Panc1 (cell line): ENCODE results near the gene ANKRD13D. TPM values are rescaled to one million over a fixed set of nuclear protein-coding genes. Genes with fewer than 3 reads are reported as not detected.

Experiments used
- ATAC-seq: fragments of 200-7000 bp; cut with Tn5 transposase; 2 replicates; pipeline ENCODE4 v1.9.1; 2020; ENCODE audit warnings: mild to moderate bottlenecking, moderate library complexity
- BruUV-seq: library from RNA; stranded (reverse); fragments of 400-500 nt; replicated peaks from 2 replicates; lab custom pipeline; 2021; lab: Mats Ljungman, UMichigan
- CTCF ChIA-PET: fragments of 300-600 bp; sonication (Branson Sonifier 250); formaldehyde crosslinking; loops from one replicate; lab custom pipeline; 2022; ENCODE audit warnings: antibody characterized with exemption; lab: Charles Lee
- POLR2A ChIA-PET: fragments of 300-600 bp; sonication (Branson Sonifier 250); formaldehyde crosslinking; loops from one replicate; lab custom pipeline; 2022; ENCODE audit warnings: antibody characterized with exemption; lab: Charles Lee
- DNase-seq: peaks from one replicate; pipeline ENCODE4 v3.0.0-alpha.2; 2010; ENCODE audit warnings: low read depth, low spot score
- H3K27ac ChIP-seq: 2 replicates; pipeline ENCODE4 v1.5.1; 2011; ENCODE audit warnings: mild to moderate bottlenecking, low read length, inconsistent platforms
- H3K27me3 ChIP-seq: fragments of 200-500 bp; sonication (Bioruptor generic); 2 replicates; pipeline ENCODE4 v1.6.0; 2014; ENCODE audit warnings: low read length, inconsistent platforms; ENCODE audit not compliant: control insufficient read depth, insufficient read depth
- H3K36me3 ChIP-seq: fragments of 200-500 bp; sonication (Bioruptor generic); 2 replicates; pipeline ENCODE4 v1.5.1; 2014; ENCODE audit warnings: inconsistent platforms, mild to moderate bottlenecking, low read length, moderate library complexity; ENCODE audit not compliant: control insufficient read depth, insufficient read depth
- H3K4me1 ChIP-seq: 2 replicates; pipeline ENCODE4 v1.5.1; 2011; ENCODE audit warnings: inconsistent platforms, mild to moderate bottlenecking, low read length, moderate library complexity; ENCODE audit not compliant: control insufficient read depth, insufficient read depth
- H3K4me3 ChIP-seq, 2 experiments: 2 replicates each; pipeline ENCODE4 v1.5.1; 2011 to 2012; ENCODE audit warnings: low read depth in 2 of 2, low read length in 2 of 2, mild to moderate bottlenecking in 2 of 2, inconsistent platforms in 1 of 2, moderate library complexity in 1 of 2
- H3K9me3 ChIP-seq: fragments of 200-500 bp; sonication (Bioruptor generic); 2 replicates; pipeline ENCODE4 v1.5.1; 2014; ENCODE audit warnings: low read depth, mild to moderate bottlenecking, inconsistent platforms, low read length, moderate library complexity; ENCODE audit not compliant: control insufficient read depth, insufficient read depth
- CTCF ChIP-seq: fragments of 450-650 bp; IDR thresholded peaks from 2 replicates; pipeline ENCODE4 v1.5.1; 2017; ENCODE audit warnings: mild to moderate bottlenecking
- POLR2AphosphoS5 ChIP-seq: IDR thresholded peaks from 2 replicates; pipeline ENCODE4 v1.6.1; 2012; ENCODE audit warnings: mild to moderate bottlenecking, low read depth, low read length, moderate library complexity
- SIN3A ChIP-seq: IDR thresholded peaks from 2 replicates; pipeline ENCODE4 v1.6.1; 2012; ENCODE audit warnings: low read depth, mild to moderate bottlenecking, low read length, moderate library complexity, borderline replicate concordance; ENCODE audit not compliant: insufficient read depth
- TCF7L2 ChIP-seq: IDR thresholded peaks from 2 replicates; pipeline ENCODE4 v1.6.1; 2011; ENCODE audit warnings: mild to moderate bottlenecking, low read depth, low read length, inconsistent platforms
- in situ Hi-C: cut with HindIII; loops from 2 replicates; pipeline ENCODE4 v1.10.0; 2016; ENCODE audit warnings: low sequenced_read_pairs, low pct_unique_long_range_greater_than_20kb
- intact Hi-C: fragments of 100-400 bp; cut with micrococcal nuclease; formaldehyde crosslinking; loops from one replicate; pipeline ENCODE4 v1.10.0; 2022; ENCODE audit not compliant: unreplicated experiment
- total RNA-seq: library from RNA; stranded (reverse); gene quantifications from one replicate; pipeline ENCODE4 v1.2.1, GENCODE V29; 2021; ENCODE audit not compliant: unreplicated experiment
- TF ChIP-seq, protein P1 (sequence below), 2 experiments: IDR thresholded peaks; 2 replicates each; pipeline ENCODE4 v1.6.1; 2011 to 2012; ENCODE audit warnings: low read depth in 2 of 2, control low read depth in 1 of 2, low read length in 1 of 2, mild to moderate bottlenecking in 1 of 2, moderate library complexity in 1 of 2; ENCODE audit not compliant: insufficient read depth in 1 of 2

The ANKRD13D gene
- total RNA-seq, 1 experiment from 2014 or later, result 76.5 TPM

- no TSS peak for BruUV-seq
- intact Hi-C loops (no loop called here), in situ Hi-C loops (no loop called here)
- Histone ChIP-seq H3K36me3 (no peaks in the 10 kb centered on the region), H3K27me3 (no peaks in the 10 kb centered on the region), H3K27ac (no peak overlapping the region), H3K4me1 (0 out of 2 replicates have a peak, but pooled peaks cover 2% of the 10 kb centered on the region), H3K9me3 (no peaks in the 10 kb centered on the region), H3K4me3 (no peak overlapping the region)
- DNase-seq (no peak), ATAC-seq (no peak)
- TF ChIP-seq POLR2AphosphoS5 (no peak), CTCF (no peak), TCF7L2 (no peak), SIN3A (no peak)
- TF ChIP-seq, protein P1, sequence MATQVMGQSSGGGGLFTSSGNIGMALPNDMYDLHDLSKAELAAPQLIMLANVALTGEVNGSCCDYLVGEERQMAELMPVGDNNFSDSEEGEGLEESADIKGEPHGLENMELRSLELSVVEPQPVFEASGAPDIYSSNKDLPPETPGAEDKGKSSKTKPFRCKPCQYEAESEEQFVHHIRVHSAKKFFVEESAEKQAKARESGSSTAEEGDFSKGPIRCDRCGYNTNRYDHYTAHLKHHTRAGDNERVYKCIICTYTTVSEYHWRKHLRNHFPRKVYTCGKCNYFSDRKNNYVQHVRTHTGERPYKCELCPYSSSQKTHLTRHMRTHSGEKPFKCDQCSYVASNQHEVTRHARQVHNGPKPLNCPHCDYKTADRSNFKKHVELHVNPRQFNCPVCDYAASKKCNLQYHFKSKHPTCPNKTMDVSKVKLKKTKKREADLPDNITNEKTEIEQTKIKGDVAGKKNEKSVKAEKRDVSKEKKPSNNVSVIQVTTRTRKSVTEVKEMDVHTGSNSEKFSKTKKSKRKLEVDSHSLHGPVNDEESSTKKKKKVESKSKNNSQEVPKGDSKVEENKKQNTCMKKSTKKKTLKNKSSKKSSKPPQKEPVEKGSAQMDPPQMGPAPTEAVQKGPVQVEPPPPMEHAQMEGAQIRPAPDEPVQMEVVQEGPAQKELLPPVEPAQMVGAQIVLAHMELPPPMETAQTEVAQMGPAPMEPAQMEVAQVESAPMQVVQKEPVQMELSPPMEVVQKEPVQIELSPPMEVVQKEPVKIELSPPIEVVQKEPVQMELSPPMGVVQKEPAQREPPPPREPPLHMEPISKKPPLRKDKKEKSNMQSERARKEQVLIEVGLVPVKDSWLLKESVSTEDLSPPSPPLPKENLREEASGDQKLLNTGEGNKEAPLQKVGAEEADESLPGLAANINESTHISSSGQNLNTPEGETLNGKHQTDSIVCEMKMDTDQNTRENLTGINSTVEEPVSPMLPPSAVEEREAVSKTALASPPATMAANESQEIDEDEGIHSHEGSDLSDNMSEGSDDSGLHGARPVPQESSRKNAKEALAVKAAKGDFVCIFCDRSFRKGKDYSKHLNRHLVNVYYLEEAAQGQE (IDR thresholded peaks at IDR 0.05; ENCODE audit: insufficient read depth in 1 of 2, low read depth in 2 of 2, low read length in 1 of 2), result no peak
- CTCF ChIA-PET, result interaction anchor here (0.6 to 2.1 kb wide), 3 partner anchors 38 to 92 kb away, joined by 3 to 6 read pairs (median 4); no protein-coding TSS in a partner anchor
- POLR2A ChIA-PET, result interaction anchor here (0.7 kb wide), 1 partner anchor 30 kb away, joined by 7 read pairs; no protein-coding TSS in a partner anchor
Measured at GRCh38 chr11:67344264-67344663, 55.2 kb downstream of the ANKRD13D start.

DNA sequence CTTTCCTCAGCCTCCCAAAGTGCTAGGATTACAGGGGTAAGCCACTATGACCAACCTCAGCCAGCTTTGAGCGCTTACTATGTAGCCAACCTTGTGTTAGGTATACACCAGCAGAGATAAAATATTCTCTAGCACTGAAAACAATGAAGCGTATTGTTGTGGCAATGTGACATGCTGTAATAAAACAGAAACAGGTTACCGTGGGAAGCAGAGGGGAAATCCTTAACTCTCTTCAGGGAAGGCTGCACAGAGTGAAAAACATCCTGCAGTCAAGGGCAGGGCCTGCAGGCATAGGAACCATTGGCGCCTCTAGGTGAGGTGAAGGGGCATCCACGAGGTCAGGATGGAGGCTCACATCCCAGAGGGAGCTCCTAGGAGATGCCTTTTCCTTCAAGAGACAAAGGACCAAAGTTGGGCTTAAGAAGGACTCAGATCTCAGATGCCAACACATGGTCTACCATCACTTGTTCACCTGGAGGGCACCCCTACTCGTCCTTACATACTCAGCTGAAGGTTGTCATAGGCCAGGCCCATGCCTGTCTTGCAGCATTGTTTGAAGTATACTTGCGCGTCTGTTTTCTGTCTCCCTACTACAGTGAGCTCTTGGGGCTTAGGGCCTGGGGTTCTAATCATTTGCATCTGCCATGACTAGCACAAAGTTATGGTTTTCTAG is 56.3 kb downstream of the ANKRD13D start:
- no peaks in the 10 kb centered on the region for H3K27me3 ChIP-seq
- intact Hi-C loops (loop anchor here (5.0 kb wide), 1 partner anchor 37 kb away; no protein-coding TSS in a partner anchor), in situ Hi-C loops (no loop called here)
- ChIA-PET CTCF (interaction anchor here (1.0 to 2.9 kb wide), 4 partner anchors 11 to 56 kb away, joined by 3 to 13 read pairs (median 8); partner anchors contain the start of gene PPP1CA), POLR2A (interaction anchor here (0.6 kb wide), 1 partner anchor 1445 kb away, joined by 3 read pairs; no protein-coding TSS in a partner anchor)
- DNase-seq, result no peak
- no peaks in the 10 kb centered on the region for H3K36me3 ChIP-seq
- no peak overlapping the region for H3K27ac ChIP-seq
- 0 out of 2 replicates have a peak, but pooled peaks cover 2% of the 10 kb centered on the region for H3K4me1 ChIP-seq
- no peak overlapping the region for H3K4me3 ChIP-seq
- TF ChIP-seq TCF7L2 (no peak), SIN3A (no peak), CTCF (no peak)
- TF ChIP-seq, protein P1 (IDR thresholded peaks at IDR 0.05; ENCODE audit: insufficient read depth in 1 of 2, low read depth in 2 of 2, low read length in 1 of 2), result no peak
- no TSS peak for BruUV-seq
- no peaks in the 10 kb centered on the region for H3K9me3 ChIP-seq
- ATAC-seq, result peak; percentile 49
